OCI-LY1 (cell line): Measurements from ENCODE around the gene PDZD7.

Experiments
- H2AFZ ChIP-seq: fragments of 200-600 bp; sonication (generic), shearing (Covaris generic); 2 replicates; pipeline ENCODE4 v1.6.0; 2014; ENCODE audit warnings: antibody characterized with exemption, mild to moderate bottlenecking, low read length
- H3F3A ChIP-seq: fragments of 200-600 bp; sonication (generic), shearing (Covaris generic); 2 replicates; pipeline ENCODE4 v1.6.0; 2014; ENCODE audit warnings: mild to moderate bottlenecking, antibody characterized with exemption, low read length, moderate library complexity; ENCODE audit not compliant: insufficient read depth
- H3K27ac ChIP-seq: fragments of 200-600 bp; sonication (generic); 2 replicates; pipeline ENCODE4 v1.5.1; 2014; ENCODE audit warnings: low read length, mixed run types, mild to moderate bottlenecking, low read depth; ENCODE audit not compliant: poor library complexity, severe bottlenecking
- H3K27me3 ChIP-seq: fragments of 200-600 bp; sonication (generic); 2 replicates; pipeline ENCODE4 v1.6.0; 2014; ENCODE audit warnings: antibody characterized with exemption, mild to moderate bottlenecking, low read length, moderate library complexity; ENCODE audit not compliant: insufficient read depth
- H3K36me3 ChIP-seq: fragments of 200-600 bp; sonication (generic); 2 replicates; pipeline ENCODE4 v1.6.1; 2014; ENCODE audit warnings: mild to moderate bottlenecking, antibody characterized with exemption, low read length, moderate library complexity, mixed read lengths; ENCODE audit not compliant: insufficient read depth
- H3K4me1 ChIP-seq: fragments of 200-600 bp; sonication (generic); 2 replicates; pipeline ENCODE4 v1.5.1; 2014; ENCODE audit warnings: mild to moderate bottlenecking, low read length, moderate library complexity; ENCODE audit not compliant: insufficient read depth, severe bottlenecking
- H3K4me2 ChIP-seq: fragments of 200-600 bp; sonication (generic), shearing (Covaris generic); 2 replicates; pipeline ENCODE4 v1.6.1; 2014; ENCODE audit warnings: low read length
- H3K4me3 ChIP-seq: fragments of 200-600 bp; sonication (generic); 2 replicates; pipeline ENCODE4 v1.5.1; 2014; ENCODE audit warnings: low read length, low read depth, mild to moderate bottlenecking, mixed read lengths; ENCODE audit not compliant: poor library complexity, severe bottlenecking
- H3K79me2 ChIP-seq: fragments of 200-600 bp; shearing (Covaris generic); 2 replicates; pipeline ENCODE4 v1.6.1; 2016; ENCODE audit warnings: mixed run types, low read length, mixed read lengths; ENCODE audit not compliant: insufficient read depth
- H3K9ac ChIP-seq: fragments of 200-600 bp; sonication (generic), shearing (Covaris generic); 2 replicates; pipeline ENCODE4 v1.6.1; 2014; ENCODE audit warnings: mild to moderate bottlenecking, low read length, mixed read lengths
- H3K9me2 ChIP-seq: fragments of 200-600 bp; sonication (generic), shearing (Covaris generic); 2 replicates; pipeline ENCODE4 v1.6.1; 2014; ENCODE audit warnings: low read depth, mild to moderate bottlenecking, low read length, mixed read lengths
- H3K9me3 ChIP-seq: fragments of 200-600 bp; shearing (Covaris generic); 2 replicates; pipeline ENCODE4 v1.6.1; 2014; ENCODE audit warnings: low read length, mixed read lengths
- H4K20me1 ChIP-seq: fragments of 200-600 bp; sonication (generic), shearing (Covaris generic); 2 replicates; pipeline ENCODE4 v1.6.0; 2016; ENCODE audit warnings: mild to moderate bottlenecking, low read length; ENCODE audit not compliant: insufficient read depth
- CTCF ChIP-seq: fragments of 200-600 bp; sonication (generic), shearing (Covaris generic); IDR thresholded peaks from 2 replicates; pipeline ENCODE4 v1.5.1; 2017; ENCODE audit warnings: mild to moderate bottlenecking, antibody characterized with exemption, low read length, moderate library complexity, mixed read lengths
- EZH2 ChIP-seq: fragments of 200-600 bp; sonication (generic), shearing (Covaris generic); IDR thresholded peaks from 2 replicates; pipeline ENCODE4 v1.8.0; 2017; ENCODE audit warnings: borderline replicate concordance, mixed run types, mild to moderate bottlenecking, antibody characterized with exemption, low read length, moderate library complexity, mixed read lengths

The PDZD7 gene

GRCh38 chr10:101002456-101002855, 28.5 kb downstream of the PDZD7 start:
- Histone ChIP-seq H3K4me1 (peaks cover 9% of the 10 kb centered on the region), H3K36me3 (no peaks in the 10 kb centered on the region)

GRCh38 chr10:101001659-101002035, 29.3 kb downstream of the PDZD7 start:
- Histone ChIP-seq H3K79me2 (no peaks in the 10 kb centered on the region), H3F3A (no peaks in the 10 kb centered on the region; the same call in 1 of the 2 replicates), H3K4me1 (peaks cover 14% of the 10 kb centered on the region), H4K20me1 (no peaks in the 10 kb centered on the region), H2AFZ (no peak overlapping the region), H3K4me2 (no peak overlapping the region), H3K27me3 (no peaks in the 10 kb centered on the region), H3K36me3 (no peaks in the 10 kb centered on the region), H3K9me3 (no peaks in the 10 kb centered on the region), H3K9me2 (no peaks in the 10 kb centered on the region), H3K9ac (no peak overlapping the region), H3K4me3 (no peak overlapping the region), H3K27ac (no peak overlapping the region)
- no peak for TF ChIP-seq EZH2
- no peak for TF ChIP-seq CTCF

More at GRCh38 chr10:101002456-101002855, 28.5 kb downstream of the PDZD7 start:
- no peak overlapping the region for H2AFZ ChIP-seq
- H3F3A ChIP-seq: no peaks in the 10 kb centered on the region; the same call in 1 of the 2 replicates
- H3K9me3 ChIP-seq: no peaks in the 10 kb centered on the region
- no peaks in the 10 kb centered on the region for H3K79me2 ChIP-seq
- H3K9ac ChIP-seq: no peak overlapping the region
- H3K27me3 ChIP-seq: no peaks in the 10 kb centered on the region
- H3K4me2 ChIP-seq: no peak overlapping the region
- no peak overlapping the region for H3K4me3 ChIP-seq
- no peaks in the 10 kb centered on the region for H3K9me2 ChIP-seq
- no peak for TF ChIP-seq CTCF
- no peaks in the 10 kb centered on the region for H4K20me1 ChIP-seq
- no peak overlapping the region for H3K27ac ChIP-seq

- Histone ChIP-seq H3K36me3 (no peaks in the 10 kb centered on the region), H3K4me3 (no peak overlapping the region), H3K4me1 (peaks cover 18% of the 10 kb centered on the region), H3K4me2 (no peak overlapping the region), H3K27ac (no peak overlapping the region), H3K9me3 (no peaks in the 10 kb centered on the region), H3K79me2 (no peaks in the 10 kb centered on the region), H2AFZ (no peak overlapping the region), H3K27me3 (no peaks in the 10 kb centered on the region), H3K9ac (no peak overlapping the region), H3F3A (no peaks in the 10 kb centered on the region; the same call in 1 of the 2 replicates), H3K9me2 (no peaks in the 10 kb centered on the region), H4K20me1 (no peaks in the 10 kb centered on the region)
- TF ChIP-seq EZH2 (no peak), CTCF (no peak)
Observed at GRCh38 chr10:101000915-101001658, 29.8 kb downstream of the PDZD7 start.
